Activated CD8-positive, alpha-beta memory T cell treated with anti-CD3 and anti-CD28 coated beads, Interleukin-2, amount 50 U/mL, for 48 hours (primary cell): ENCODE results near the gene THAP11.
A peak's percentile ranks its signal among the peaks of the same experiment; 100 is the strongest.
"Not testable (repeated sequence)": the region's sequence is repeated elsewhere in the genome, so short reads cannot be mapped to it uniquely, and the experiment has no call there.

Experiments
- DNase-seq: peaks from one replicate; pipeline ENCODE4 v3.0.0-alpha.2; 2020

The THAP11 gene

GRCh38 chr16:67837190-67837589 lies 4.9 kb upstream of the THAP11 start:
- DNase-seq = not testable (repeated sequence)

GRCh38 chr16:67837811-67838210 lies 4.3 kb upstream of the THAP11 start:
- DNase-seq = no peak

GRCh38 chr16:67841198-67841815 lies 813 bp upstream of the THAP11 start:
- no peak for DNase-seq

GRCh38 chr16:67842509-67843342 lies 606 bp downstream of the THAP11 start:
- DNase-seq = peak; percentile 82

- DNase-seq = no peak
Measured at GRCh38 chr16:67843343-67843765, 1.2 kb downstream of the THAP11 start.

GRCh38 chr16:67844497-67844896 lies 2.4 kb downstream of the THAP11 start:
- DNase-seq = no peak

GRCh38 chr16:67845291-67846062 lies 3.4 kb downstream of the THAP11 start:
- DNase-seq = no peak

GRCh38 chr16:67846063-67846319 lies 3.9 kb downstream of the THAP11 start:
- DNase-seq = no peak

- DNase-seq = peak; percentile 97
Measured at GRCh38 chr16:67846320-67847063, 4.4 kb downstream of the THAP11 start, which contains the start of gene NUTF2. Gene NUTF2 (plus strand): TSS chr16:67846933. CDS start chr16:67865131, 18,198 bp downstream.

GRCh38 chr16:67847064-67847861 lies 5.1 kb downstream of the THAP11 start, which contains the start of gene CENPT:
Gene CENPT (minus strand): TSS chr16:67847693. CDS start chr16:67833859, 13,834 bp downstream.
- DNase-seq = peak; percentile 63

- DNase-seq = no peak
Measured at GRCh38 chr16:67848118-67848517, 6.0 kb downstream of the THAP11 start.

GRCh38 chr16:67853670-67854069 lies 11.6 kb downstream of the THAP11 start:
- no peak for DNase-seq

GRCh38 chr16:67855789-67856188 lies 13.7 kb downstream of the THAP11 start:
- DNase-seq = no peak

- no peak for DNase-seq
Measured at GRCh38 chr16:67856927-67857546, 14.9 kb downstream of the THAP11 start.

- no peak for DNase-seq
Measured at GRCh38 chr16:67857547-67858233, 15.6 kb downstream of the THAP11 start.

- no peak for DNase-seq
Measured at GRCh38 chr16:67858500-67858899, 16.4 kb downstream of the THAP11 start.

- no peak for DNase-seq
Measured at GRCh38 chr16:67860589-67861398, 18.7 kb downstream of the THAP11 start.

- DNase-seq = no peak
Measured at GRCh38 chr16:67861877-67862276, 19.8 kb downstream of the THAP11 start.

- DNase-seq = no peak
Measured at GRCh38 chr16:67862623-67863583, 20.8 kb downstream of the THAP11 start.
